Breast epithelium (tissue), 3 donors: Measurements from ENCODE around the gene SLC2A13.

Experiments used
- CTCF ChIP-seq, 3 donors: fragments of 450-650 bp; IDR thresholded peaks; one replicate each; pipeline ENCODE4 v1.5.1; 2016 to 2017; ENCODE audit warnings: antibody characterized with exemption in 3 of 3, mild to moderate bottlenecking in 3 of 3, moderate library complexity in 3 of 3
- POLR2A ChIP-seq: fragments of 450-650 bp; IDR thresholded peaks from one replicate; pipeline ENCODE4 v1.6.1; 2016; ENCODE audit warnings: antibody characterized with exemption, mild to moderate bottlenecking, moderate library complexity
- POLR2AphosphoS5 ChIP-seq, 3 donors: sonication (generic); formaldehyde crosslinking; IDR thresholded peaks; one replicate each; pipeline ENCODE4 v1.6.1; 2017; ENCODE audit warnings: antibody characterized with exemption in 3 of 3

- no peak for TF ChIP-seq CTCF (IDR thresholded peaks at IDR 0.05)
- no peak for TF ChIP-seq POLR2A
- no peak for TF ChIP-seq POLR2AphosphoS5 (IDR thresholded peaks at IDR 0.05)
Observed at GRCh38 chr12:39712334-39712733, 393.5 kb downstream of the SLC2A13 start.
